Suprapubic skin (tissue), 3 donors: Measurements from ENCODE around the gene COL4A4.

Source experiments
- CTCF ChIP-seq, 2 donors: fragments of 200-600 bp in 1 of 2; fragments of 450-650 bp in 1 of 2; sonication (generic) in 1 of 2; IDR thresholded peaks; one replicate each; pipeline ENCODE4 v1.5.1; 2016 to 2019; ENCODE audit warnings: antibody characterized with exemption in 2 of 2, mild to moderate bottlenecking in 1 of 2, moderate library complexity in 1 of 2
- EP300 ChIP-seq: sonication (generic); formaldehyde crosslinking; IDR thresholded peaks from one replicate; pipeline ENCODE4 v1.6.1; 2017; ENCODE audit warnings: antibody characterized with exemption
- POLR2A ChIP-seq, 2 donors: fragments of 450-650 bp; IDR thresholded peaks; one replicate each; pipeline ENCODE4 v1.6.1; 2017; ENCODE audit warnings: antibody characterized with exemption in 2 of 2, mild to moderate bottlenecking in 2 of 2, moderate library complexity in 2 of 2

DNA sequence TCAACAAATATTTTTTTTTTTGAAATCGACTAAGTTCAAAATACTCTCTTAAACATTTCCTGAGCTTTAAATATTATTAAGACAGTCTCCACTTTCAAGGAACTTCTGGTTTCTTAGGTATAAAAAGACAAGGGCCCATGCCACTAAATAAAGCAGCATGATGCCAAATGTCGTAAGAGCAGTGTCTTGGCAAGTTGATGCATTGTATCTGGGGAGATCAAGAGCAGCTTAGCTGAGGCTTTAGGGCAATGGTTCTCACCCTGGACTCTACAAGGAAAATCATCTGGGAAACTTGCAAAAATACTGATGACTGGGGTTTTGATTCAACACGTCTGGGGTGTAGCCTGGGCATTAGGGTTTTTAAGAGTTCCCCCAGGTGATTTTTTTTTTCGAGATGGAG lies 41.7 kb upstream of the COL4A4 start:
- TF ChIP-seq EP300 (no peak), CTCF (IDR thresholded peaks at IDR 0.05) (no peak), POLR2A (IDR thresholded peaks at IDR 0.05) (no peak)
